Breast epithelium (tissue), 3 donors: Measurements from ENCODE around the gene MAPKAPK3.

Source experiments
- CTCF ChIP-seq, 3 donors: fragments of 450-650 bp; IDR thresholded peaks; one replicate each; pipeline ENCODE4 v1.5.1; 2016 to 2017; ENCODE audit warnings: antibody characterized with exemption in 3 of 3, mild to moderate bottlenecking in 3 of 3, moderate library complexity in 3 of 3
- POLR2A ChIP-seq: fragments of 450-650 bp; IDR thresholded peaks from one replicate; pipeline ENCODE4 v1.6.1; 2016; ENCODE audit warnings: antibody characterized with exemption, mild to moderate bottlenecking, moderate library complexity
- POLR2AphosphoS5 ChIP-seq, 3 donors: sonication (generic); formaldehyde crosslinking; IDR thresholded peaks; one replicate each; pipeline ENCODE4 v1.6.1; 2017; ENCODE audit warnings: antibody characterized with exemption in 3 of 3

- TF ChIP-seq CTCF (IDR thresholded peaks at IDR 0.05) (no peak), POLR2A (no peak), POLR2AphosphoS5 (IDR thresholded peaks at IDR 0.05) (no peak)
Measured at GRCh38 chr3:50605901-50606326, 11.0 kb upstream of the MAPKAPK3 start.
